HEK293 (cell line): ENCODE measurements around the gene NKX6-1.
A peak's percentile ranks its signal among the peaks of the same experiment; 100 is the strongest.

Experiments used
- BCL6B ChIP-seq: fragments of 450-650 bp; formaldehyde crosslinking; IDR thresholded peaks from 2 replicates; pipeline ENCODE4 v1.5.1; 2017; ENCODE audit warnings: missing biosample characterization, missing genetic modification characterization
- FEZF1 ChIP-seq: fragments of 450-650 bp; formaldehyde crosslinking; IDR thresholded peaks from 2 replicates; pipeline ENCODE4 v1.5.1; 2016; ENCODE audit warnings: missing biosample characterization, missing genetic modification characterization
- GLIS2 ChIP-seq: fragments of 450-650 bp; formaldehyde crosslinking; IDR thresholded peaks from 2 replicates; pipeline ENCODE4 v1.5.1; 2016; ENCODE audit warnings: missing biosample characterization, missing genetic modification characterization
- KLF16 ChIP-seq: fragments of 450-650 bp; formaldehyde crosslinking; IDR thresholded peaks from 2 replicates; pipeline ENCODE4 v1.5.1; 2017; ENCODE audit warnings: missing biosample characterization, missing genetic modification characterization
- SP2 ChIP-seq: fragments of 450-650 bp; formaldehyde crosslinking; IDR thresholded peaks from 2 replicates; pipeline ENCODE4 v1.5.1; 2016; ENCODE audit warnings: missing biosample characterization, missing genetic modification characterization
- YY1 ChIP-seq: fragments of 450-650 bp; formaldehyde crosslinking; IDR thresholded peaks from 2 replicates; pipeline ENCODE4 v1.5.1; 2018; ENCODE audit warnings: missing biosample characterization, missing genetic modification characterization
- ZBTB26 ChIP-seq: fragments of 450-650 bp; formaldehyde crosslinking; optimal IDR thresholded peaks from 2 replicates; pipeline ENCODE3; 2016; ENCODE audit warnings: missing biosample characterization, mild to moderate bottlenecking, missing genetic modification characterization
- ZBTB8A ChIP-seq: fragments of 450-650 bp; formaldehyde crosslinking; IDR thresholded peaks from 2 replicates; pipeline ENCODE4 v1.5.1; 2016; ENCODE audit warnings: missing biosample characterization, missing genetic modification characterization
- ZFHX2 ChIP-seq: fragments of 450-650 bp; formaldehyde crosslinking; conservative IDR thresholded peaks from 2 replicates; pipeline ENCODE4 v1.5.1; 2016; ENCODE audit warnings: missing biosample characterization, missing genetic modification characterization
- ZIC2 ChIP-seq: fragments of 450-650 bp; formaldehyde crosslinking; IDR thresholded peaks from 2 replicates; pipeline ENCODE4 v1.5.1; 2016; ENCODE audit warnings: missing biosample characterization, missing genetic modification characterization
- ZNF2 ChIP-seq: fragments of 450-650 bp; formaldehyde crosslinking; IDR thresholded peaks from 2 replicates; pipeline ENCODE4 v1.5.1; 2016; ENCODE audit warnings: missing biosample characterization, missing genetic modification characterization
- ZNF202 ChIP-seq: fragments of 450-650 bp; formaldehyde crosslinking; IDR thresholded peaks from 2 replicates; pipeline ENCODE4 v1.5.1; 2016; ENCODE audit warnings: missing biosample characterization, missing genetic modification characterization, borderline replicate concordance
- ZNF248 ChIP-seq: fragments of 450-650 bp; formaldehyde crosslinking; IDR thresholded peaks from 2 replicates; pipeline ENCODE4 v1.5.1; 2017; ENCODE audit warnings: missing biosample characterization, missing genetic modification characterization
- ZNF335 ChIP-seq: fragments of 450-650 bp; formaldehyde crosslinking; conservative IDR thresholded peaks from 2 replicates; pipeline ENCODE4 v1.5.1; 2016; ENCODE audit warnings: missing biosample characterization, missing genetic modification characterization
- ZNF354C ChIP-seq: fragments of 450-650 bp; formaldehyde crosslinking; IDR thresholded peaks from 2 replicates; pipeline ENCODE4 v1.5.1; 2016; ENCODE audit warnings: missing biosample characterization, missing genetic modification characterization, low read depth, borderline replicate concordance
- ZNF391 ChIP-seq: fragments of 450-650 bp; formaldehyde crosslinking; IDR thresholded peaks from 2 replicates; pipeline ENCODE4 v1.5.1; 2016; ENCODE audit warnings: low read depth, missing biosample characterization, missing genetic modification characterization, borderline replicate concordance
- ZNF394 ChIP-seq: fragments of 450-650 bp; formaldehyde crosslinking; IDR thresholded peaks from 2 replicates; pipeline ENCODE4 v1.5.1; 2016; ENCODE audit warnings: missing biosample characterization, missing genetic modification characterization, mild to moderate bottlenecking, moderate library complexity, borderline replicate concordance
- ZNF521 ChIP-seq: fragments of 450-650 bp; formaldehyde crosslinking; IDR thresholded peaks from 2 replicates; pipeline ENCODE4 v1.5.1; 2017; ENCODE audit warnings: missing biosample characterization, mild to moderate bottlenecking, missing genetic modification characterization
- ZNF629 ChIP-seq: fragments of 450-650 bp; formaldehyde crosslinking; IDR thresholded peaks from 2 replicates; pipeline ENCODE4 v1.5.1; 2017; ENCODE audit warnings: missing biosample characterization, missing genetic modification characterization
- ZNF677 ChIP-seq: fragments of 450-650 bp; IDR thresholded peaks from 2 replicates; pipeline ENCODE4 v1.5.0; 2018; ENCODE audit warnings: missing biosample characterization, mild to moderate bottlenecking, missing genetic modification characterization, moderate library complexity
- TF ChIP-seq, protein P1 (sequence below): fragments of 450-650 bp; formaldehyde crosslinking; IDR thresholded peaks from 2 replicates; pipeline ENCODE4 v1.5.1; 2016; ENCODE audit warnings: missing biosample characterization, missing genetic modification characterization
- TF ChIP-seq, protein P2 (sequence below): fragments of 450-650 bp; formaldehyde crosslinking; IDR thresholded peaks from 2 replicates; pipeline ENCODE4 v1.5.1; 2016; ENCODE audit warnings: missing biosample characterization, missing genetic modification characterization
- TF ChIP-seq, protein P3 (sequence below): fragments of 450-650 bp; formaldehyde crosslinking; IDR thresholded peaks from 2 replicates; pipeline ENCODE4 v1.5.1; 2016; ENCODE audit warnings: missing biosample characterization, missing genetic modification characterization
- TF ChIP-seq, protein P4 (sequence below): fragments of 450-650 bp; formaldehyde crosslinking; IDR thresholded peaks from 2 replicates; pipeline ENCODE4 v1.5.1; 2017; ENCODE audit warnings: missing biosample characterization, missing genetic modification characterization
- TF ChIP-seq, protein P5 (sequence below): fragments of 450-650 bp; formaldehyde crosslinking; IDR thresholded peaks from 2 replicates; pipeline ENCODE4 v1.5.1; 2016; ENCODE audit warnings: missing biosample characterization, missing genetic modification characterization

Gene NKX6-1

GRCh38 chr4:84498203-84498934 is 723 bp downstream of the NKX6-1 start (continued):
- TF ChIP-seq, protein P1, sequence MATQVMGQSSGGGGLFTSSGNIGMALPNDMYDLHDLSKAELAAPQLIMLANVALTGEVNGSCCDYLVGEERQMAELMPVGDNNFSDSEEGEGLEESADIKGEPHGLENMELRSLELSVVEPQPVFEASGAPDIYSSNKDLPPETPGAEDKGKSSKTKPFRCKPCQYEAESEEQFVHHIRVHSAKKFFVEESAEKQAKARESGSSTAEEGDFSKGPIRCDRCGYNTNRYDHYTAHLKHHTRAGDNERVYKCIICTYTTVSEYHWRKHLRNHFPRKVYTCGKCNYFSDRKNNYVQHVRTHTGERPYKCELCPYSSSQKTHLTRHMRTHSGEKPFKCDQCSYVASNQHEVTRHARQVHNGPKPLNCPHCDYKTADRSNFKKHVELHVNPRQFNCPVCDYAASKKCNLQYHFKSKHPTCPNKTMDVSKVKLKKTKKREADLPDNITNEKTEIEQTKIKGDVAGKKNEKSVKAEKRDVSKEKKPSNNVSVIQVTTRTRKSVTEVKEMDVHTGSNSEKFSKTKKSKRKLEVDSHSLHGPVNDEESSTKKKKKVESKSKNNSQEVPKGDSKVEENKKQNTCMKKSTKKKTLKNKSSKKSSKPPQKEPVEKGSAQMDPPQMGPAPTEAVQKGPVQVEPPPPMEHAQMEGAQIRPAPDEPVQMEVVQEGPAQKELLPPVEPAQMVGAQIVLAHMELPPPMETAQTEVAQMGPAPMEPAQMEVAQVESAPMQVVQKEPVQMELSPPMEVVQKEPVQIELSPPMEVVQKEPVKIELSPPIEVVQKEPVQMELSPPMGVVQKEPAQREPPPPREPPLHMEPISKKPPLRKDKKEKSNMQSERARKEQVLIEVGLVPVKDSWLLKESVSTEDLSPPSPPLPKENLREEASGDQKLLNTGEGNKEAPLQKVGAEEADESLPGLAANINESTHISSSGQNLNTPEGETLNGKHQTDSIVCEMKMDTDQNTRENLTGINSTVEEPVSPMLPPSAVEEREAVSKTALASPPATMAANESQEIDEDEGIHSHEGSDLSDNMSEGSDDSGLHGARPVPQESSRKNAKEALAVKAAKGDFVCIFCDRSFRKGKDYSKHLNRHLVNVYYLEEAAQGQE (tag by site-specific recombination): no peak
- peak; percentile 87 for TF ChIP-seq ZIC2 (tag by site-specific recombination)
- no peak for TF ChIP-seq ZNF202 (tag by site-specific recombination)
- no peak for TF ChIP-seq ZNF677
- TF ChIP-seq GLIS2 (tag by site-specific recombination): peak; percentile 22
- TF ChIP-seq, protein P2, sequence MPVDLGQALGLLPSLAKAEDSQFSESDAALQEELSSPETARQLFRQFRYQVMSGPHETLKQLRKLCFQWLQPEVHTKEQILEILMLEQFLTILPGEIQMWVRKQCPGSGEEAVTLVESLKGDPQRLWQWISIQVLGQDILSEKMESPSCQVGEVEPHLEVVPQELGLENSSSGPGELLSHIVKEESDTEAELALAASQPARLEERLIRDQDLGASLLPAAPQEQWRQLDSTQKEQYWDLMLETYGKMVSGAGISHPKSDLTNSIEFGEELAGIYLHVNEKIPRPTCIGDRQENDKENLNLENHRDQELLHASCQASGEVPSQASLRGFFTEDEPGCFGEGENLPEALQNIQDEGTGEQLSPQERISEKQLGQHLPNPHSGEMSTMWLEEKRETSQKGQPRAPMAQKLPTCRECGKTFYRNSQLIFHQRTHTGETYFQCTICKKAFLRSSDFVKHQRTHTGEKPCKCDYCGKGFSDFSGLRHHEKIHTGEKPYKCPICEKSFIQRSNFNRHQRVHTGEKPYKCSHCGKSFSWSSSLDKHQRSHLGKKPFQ (tag by site-specific recombination): no peak
- TF ChIP-seq ZNF391 (tag by site-specific recombination): no peak
- TF ChIP-seq KLF16 (tag by site-specific recombination): no peak
- no peak for TF ChIP-seq ZNF354C (tag by site-specific recombination)
- peak; percentile 27 for TF ChIP-seq ZFHX2 (tag by site-specific recombination)
- TF ChIP-seq BCL6B: no peak
- no peak for TF ChIP-seq ZNF629 (tag by site-specific recombination)
- peak; percentile 85 for TF ChIP-seq ZBTB26
- TF ChIP-seq YY1 (tag by site-specific recombination): peak; percentile 5; the same call in 1 of the 2 replicates
- TF ChIP-seq ZNF394 (tag by site-specific recombination): peak; percentile 7; the same call in 1 of the 2 replicates
- TF ChIP-seq ZNF335 (tag by site-specific recombination): peak; percentile 34
- TF ChIP-seq ZNF2 (tag by site-specific recombination): no peak
- TF ChIP-seq, protein P3, sequence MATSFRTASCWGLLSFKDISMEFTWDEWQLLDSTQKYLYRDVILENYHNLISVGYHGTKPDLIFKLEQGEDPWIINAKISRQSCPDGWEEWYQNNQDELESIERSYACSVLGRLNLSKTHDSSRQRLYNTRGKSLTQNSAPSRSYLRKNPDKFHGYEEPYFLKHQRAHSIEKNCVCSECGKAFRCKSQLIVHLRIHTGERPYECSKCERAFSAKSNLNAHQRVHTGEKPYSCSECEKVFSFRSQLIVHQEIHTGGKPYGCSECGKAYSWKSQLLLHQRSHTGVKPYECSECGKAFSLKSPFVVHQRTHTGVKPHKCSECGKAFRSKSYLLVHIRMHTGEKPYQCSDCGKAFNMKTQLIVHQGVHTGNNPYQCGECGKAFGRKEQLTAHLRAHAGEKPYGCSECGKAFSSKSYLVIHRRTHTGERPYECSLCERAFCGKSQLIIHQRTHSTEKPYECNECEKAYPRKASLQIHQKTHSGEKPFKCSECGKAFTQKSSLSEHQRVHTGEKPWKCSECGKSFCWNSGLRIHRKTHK: no peak
- TF ChIP-seq, protein P4, sequence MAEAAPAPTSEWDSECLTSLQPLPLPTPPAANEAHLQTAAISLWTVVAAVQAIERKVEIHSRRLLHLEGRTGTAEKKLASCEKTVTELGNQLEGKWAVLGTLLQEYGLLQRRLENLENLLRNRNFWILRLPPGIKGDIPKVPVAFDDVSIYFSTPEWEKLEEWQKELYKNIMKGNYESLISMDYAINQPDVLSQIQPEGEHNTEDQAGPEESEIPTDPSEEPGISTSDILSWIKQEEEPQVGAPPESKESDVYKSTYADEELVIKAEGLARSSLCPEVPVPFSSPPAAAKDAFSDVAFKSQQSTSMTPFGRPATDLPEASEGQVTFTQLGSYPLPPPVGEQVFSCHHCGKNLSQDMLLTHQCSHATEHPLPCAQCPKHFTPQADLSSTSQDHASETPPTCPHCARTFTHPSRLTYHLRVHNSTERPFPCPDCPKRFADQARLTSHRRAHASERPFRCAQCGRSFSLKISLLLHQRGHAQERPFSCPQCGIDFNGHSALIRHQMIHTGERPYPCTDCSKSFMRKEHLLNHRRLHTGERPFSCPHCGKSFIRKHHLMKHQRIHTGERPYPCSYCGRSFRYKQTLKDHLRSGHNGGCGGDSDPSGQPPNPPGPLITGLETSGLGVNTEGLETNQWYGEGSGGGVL (tag by site-specific recombination): peak; percentile 36; the same call in 1 of the 2 replicates
- TF ChIP-seq ZBTB8A (tag by site-specific recombination): peak; percentile 95
- TF ChIP-seq SP2 (tag by site-specific recombination): 0 out of 2 replicates have a peak, but pooled peaks have one; percentile 9
- no peak for TF ChIP-seq ZNF521 (tag by site-specific recombination)
- 0 out of 2 replicates have a peak, but pooled peaks have one; percentile 46 for TF ChIP-seq FEZF1 (tag by site-specific recombination)
- TF ChIP-seq, protein P5, sequence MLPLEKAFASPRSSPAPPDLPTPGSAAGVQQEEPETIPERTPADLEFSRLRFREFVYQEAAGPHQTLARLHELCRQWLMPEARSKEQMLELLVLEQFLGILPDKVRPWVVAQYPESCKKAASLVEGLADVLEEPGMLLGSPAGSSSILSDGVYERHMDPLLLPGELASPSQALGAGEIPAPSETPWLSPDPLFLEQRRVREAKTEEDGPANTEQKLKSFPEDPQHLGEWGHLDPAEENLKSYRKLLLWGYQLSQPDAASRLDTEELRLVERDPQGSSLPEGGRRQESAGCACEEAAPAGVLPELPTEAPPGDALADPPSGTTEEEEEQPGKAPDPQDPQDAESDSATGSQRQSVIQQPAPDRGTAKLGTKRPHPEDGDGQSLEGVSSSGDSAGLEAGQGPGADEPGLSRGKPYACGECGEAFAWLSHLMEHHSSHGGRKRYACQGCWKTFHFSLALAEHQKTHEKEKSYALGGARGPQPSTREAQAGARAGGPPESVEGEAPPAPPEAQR: no peak
- no peak for TF ChIP-seq ZNF248 (tag by site-specific recombination)
